NCI-H2081 treated with DMSO at 0.1 percent for 48 hours (cell line): ENCODE data around the gene GLYAT.

ENCODE experiments used
- DNase-seq: peaks from one replicate; lab custom pipeline; 2025; lab: John Stamatoyannopoulos, UW

GLYAT gene

GRCh38 chr11:58731819-58732218, at the start of gene GLYAT:
GLYAT (minus strand) TSS chr11:58731943; CDS start chr11:58724496, 7,447 bp downstream.
- DNase-seq = no peak

- no peak for DNase-seq
These were observed 49.6 kb upstream of the GLYAT start for GRCh38 chr11:58781345-58781744.

- DNase-seq = no peak
These were observed 48.8 kb upstream of the GLYAT start for GRCh38 chr11:58780578-58780977.

GRCh38 chr11:58776891-58777710, 45.4 kb upstream of the GLYAT start:
- DNase-seq = no peak

- DNase-seq = no peak
These were observed 43.4 kb upstream of the GLYAT start for GRCh38 chr11:58775066-58775708.

- no peak for DNase-seq
These were observed 42.4 kb upstream of the GLYAT start for GRCh38 chr11:58774164-58774593.

- no peak for DNase-seq
These were observed 41.6 kb upstream of the GLYAT start for GRCh38 chr11:58773337-58773736.

GRCh38 chr11:58772329-58773285, 40.9 kb upstream of the GLYAT start:
- no peak for DNase-seq

- no peak for DNase-seq
These were observed 39.7 kb upstream of the GLYAT start for GRCh38 chr11:58771458-58771855.

GRCh38 chr11:58770627-58771457, 39.1 kb upstream of the GLYAT start:
- no peak for DNase-seq

GRCh38 chr11:58770166-58770565, 38.4 kb upstream of the GLYAT start:
- DNase-seq = no peak

- no peak for DNase-seq
These were observed 37.6 kb upstream of the GLYAT start for GRCh38 chr11:58769308-58769707.

GRCh38 chr11:58768137-58768536, 36.4 kb upstream of the GLYAT start:
- no peak for DNase-seq

GRCh38 chr11:58765078-58765477, 33.3 kb upstream of the GLYAT start:
- no peak for DNase-seq

GRCh38 chr11:58763120-58763490, 31.4 kb upstream of the GLYAT start:
- no peak for DNase-seq

- no peak for DNase-seq
These were observed 30.8 kb upstream of the GLYAT start for GRCh38 chr11:58762284-58763119.

GRCh38 chr11:58757439-58757838, 25.7 kb upstream of the GLYAT start:
- no peak for DNase-seq

- DNase-seq = no peak
These were observed 14.1 kb upstream of the GLYAT start for GRCh38 chr11:58745705-58746364.

- no peak for DNase-seq
These were observed 13.4 kb upstream of the GLYAT start for GRCh38 chr11:58744988-58745704.
